ENCODE results near the gene SLC25A13.

Gene SLC25A13

DNA sequence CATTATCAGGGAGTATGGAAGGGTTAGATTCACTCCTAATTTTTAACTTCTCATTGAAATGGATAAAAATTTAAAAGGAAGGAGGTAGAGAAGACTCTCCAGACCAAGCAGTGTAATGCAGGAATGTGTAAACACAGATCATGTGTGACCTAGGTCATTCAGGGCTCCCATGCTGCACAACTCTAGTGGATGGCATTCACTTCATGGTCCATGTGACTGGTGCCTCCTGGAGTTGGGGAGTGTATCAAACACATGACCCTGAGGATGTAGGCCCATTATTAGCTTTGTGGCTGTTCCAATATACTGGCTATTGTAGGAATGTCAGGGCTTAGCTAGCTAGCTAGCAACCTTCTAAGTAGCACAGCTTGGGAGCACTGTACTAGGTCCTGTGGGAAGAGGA is 109.9 kb downstream of the SLC25A13 start:
- no peak for DNase-seq

DNA sequence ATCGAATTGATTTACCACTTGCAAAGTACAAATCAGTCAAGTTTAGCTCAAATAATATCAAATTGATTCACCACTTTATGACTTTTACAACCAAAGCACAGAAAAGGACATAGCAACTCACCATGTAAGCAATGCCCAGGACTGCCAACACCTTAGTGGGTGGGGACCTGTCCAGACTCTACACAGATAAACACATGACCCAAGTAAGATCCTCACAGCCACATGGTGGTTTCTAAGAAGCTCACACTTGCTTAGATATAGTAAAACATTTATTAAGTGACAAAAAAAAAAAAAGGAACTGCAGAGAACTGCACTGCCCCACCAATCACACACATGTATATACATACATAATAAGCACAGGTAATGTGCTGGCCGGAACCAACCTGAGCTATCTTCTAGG is 116.2 kb downstream of the SLC25A13 start:
- DNase-seq: no peak

DNA sequence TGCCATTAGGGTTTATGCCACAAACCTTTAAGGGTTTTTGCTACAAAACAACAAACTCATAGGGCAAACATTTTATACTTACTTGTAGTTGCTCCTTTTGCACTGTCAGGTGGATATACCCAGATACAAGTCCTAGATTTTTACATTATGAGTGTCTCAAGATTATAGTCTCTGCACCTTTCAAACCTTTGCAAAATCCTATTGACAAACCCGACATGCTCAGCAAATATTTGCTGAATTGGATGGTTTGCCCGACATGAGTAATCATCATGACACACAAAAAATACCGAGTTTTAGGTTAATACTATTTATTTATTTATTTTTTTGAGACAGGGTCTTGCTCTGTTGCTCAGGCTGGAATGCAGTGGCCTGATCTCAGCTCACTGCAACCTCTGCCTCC is 117.3 kb downstream of the SLC25A13 start:
- no peak for DNase-seq

DNA sequence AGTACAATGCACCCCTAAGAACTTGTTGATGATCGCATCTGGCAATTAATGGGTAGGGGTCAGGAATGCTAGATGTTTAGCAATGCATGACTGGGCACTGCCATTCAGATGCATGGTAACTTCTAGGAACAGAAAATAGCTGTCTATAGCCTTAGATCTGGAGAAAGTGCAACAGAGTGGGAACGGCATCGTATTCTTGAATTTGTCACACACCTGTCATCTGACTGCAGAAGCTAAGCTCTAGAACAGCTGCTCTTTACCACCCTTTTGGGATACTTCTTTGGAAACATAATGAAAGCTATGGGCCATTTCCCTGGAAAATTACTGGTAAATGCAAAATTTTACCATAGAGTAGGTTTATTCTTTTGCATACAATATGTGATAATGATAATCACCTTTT is 118.1 kb downstream of the SLC25A13 start:
- DNase-seq: no peak

DNA sequence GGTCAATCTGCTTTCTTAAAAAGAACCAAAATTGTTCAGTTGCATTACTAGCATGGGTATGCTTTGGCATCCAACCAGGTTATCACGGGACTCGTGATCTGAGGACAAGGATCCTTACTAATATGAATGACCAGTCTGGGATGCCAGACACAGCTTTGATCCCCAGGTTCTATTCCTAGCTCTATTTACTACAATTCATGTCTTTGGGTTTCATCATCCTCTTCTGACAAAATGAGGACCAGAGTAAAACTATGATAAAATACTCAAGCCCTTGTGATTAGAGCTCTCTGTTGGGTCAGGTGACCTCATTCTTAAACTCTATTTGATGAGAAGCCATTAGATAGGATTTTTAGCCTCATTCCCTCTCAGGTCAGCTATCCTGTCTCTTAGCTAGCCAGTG is 119.8 kb downstream of the SLC25A13 start:
- DNase-seq: no peak

DNA sequence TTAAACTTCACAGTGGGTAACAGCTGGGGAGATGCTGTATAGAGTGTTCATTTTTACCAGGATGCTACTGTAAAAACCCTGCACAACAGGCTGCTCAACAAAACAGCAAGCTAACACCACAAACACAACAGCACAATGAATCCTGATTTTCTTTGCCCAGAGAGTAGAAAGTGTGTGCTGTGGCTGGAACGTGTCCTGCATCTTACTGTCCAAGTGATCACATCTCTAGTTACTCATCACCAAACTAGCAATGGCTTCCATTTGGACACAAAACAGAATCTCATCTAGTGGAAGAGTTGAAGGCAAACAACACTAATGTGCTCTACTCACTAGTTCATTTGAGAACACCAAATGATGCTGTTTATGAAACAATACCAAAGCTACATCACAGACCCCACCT is 121.2 kb downstream of the SLC25A13 start:
- no peak for DNase-seq

DNA sequence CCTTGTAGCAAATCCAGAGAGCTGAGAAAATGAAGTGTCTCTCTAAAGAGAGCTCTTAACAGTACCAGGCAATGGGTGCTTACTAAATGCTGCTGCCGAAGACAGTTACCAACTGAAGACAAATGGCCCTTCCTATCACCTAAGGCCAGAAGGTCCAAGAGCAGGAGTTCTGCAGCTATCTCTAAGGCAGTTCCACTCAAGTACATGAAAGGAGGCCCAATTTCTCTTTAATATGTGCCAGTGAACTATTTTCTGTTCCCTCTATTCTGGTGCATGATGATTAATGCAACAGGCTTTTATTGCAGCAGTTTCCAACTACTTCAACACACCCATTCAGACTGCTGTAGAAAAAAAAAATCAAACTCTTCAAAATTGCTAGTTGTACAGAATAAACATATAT is 122.5 kb downstream of the SLC25A13 start:
- DNase-seq: no peak

DNA sequence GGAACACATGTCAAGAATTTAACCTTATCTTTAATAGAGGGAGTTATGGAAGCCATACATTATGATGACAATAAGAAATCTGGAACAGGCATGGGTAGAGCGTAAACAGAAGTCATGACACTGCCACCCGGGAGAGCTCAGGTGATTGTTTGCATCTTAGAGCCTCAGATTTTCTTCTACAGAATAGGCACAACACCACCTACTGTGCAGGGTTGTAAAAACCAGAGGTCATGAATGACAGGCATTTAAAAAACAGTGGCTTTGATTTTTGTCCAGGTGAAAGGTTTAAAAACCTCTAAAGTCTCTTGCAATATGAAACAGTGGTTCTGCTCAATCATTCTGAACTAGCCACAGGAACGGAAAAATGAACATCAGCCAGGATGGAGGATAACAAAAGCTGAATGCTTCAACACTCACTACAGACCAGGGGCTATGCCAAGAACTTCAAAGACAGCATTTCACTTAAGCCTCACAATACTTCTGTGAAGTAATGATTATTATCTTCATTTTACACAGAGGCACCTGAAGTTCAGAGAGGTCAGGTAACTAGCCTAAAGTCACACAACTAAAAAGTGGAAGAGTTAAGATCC is 123.8 kb downstream of the SLC25A13 start:
- DNase-seq: no peak

DNA sequence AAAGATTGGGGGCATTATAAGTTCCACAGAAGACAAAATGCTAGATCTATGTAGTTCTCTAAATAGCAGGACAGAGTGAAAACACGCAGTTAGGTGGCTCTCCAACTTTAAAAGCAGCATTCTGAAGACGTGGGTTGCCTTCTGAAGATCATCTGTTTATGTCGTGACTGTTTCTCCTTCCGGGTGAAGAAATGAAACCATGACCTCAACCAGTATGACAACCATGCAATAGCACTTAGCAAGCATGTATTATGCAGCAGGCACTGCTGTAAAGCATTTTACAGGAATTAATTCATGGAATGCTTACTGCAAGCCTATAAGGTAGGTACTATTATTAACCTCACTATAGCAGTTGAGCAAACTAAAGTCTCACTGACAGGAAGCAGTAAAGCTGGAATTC is 125.2 kb downstream of the SLC25A13 start:
- no peak for DNase-seq

DNA sequence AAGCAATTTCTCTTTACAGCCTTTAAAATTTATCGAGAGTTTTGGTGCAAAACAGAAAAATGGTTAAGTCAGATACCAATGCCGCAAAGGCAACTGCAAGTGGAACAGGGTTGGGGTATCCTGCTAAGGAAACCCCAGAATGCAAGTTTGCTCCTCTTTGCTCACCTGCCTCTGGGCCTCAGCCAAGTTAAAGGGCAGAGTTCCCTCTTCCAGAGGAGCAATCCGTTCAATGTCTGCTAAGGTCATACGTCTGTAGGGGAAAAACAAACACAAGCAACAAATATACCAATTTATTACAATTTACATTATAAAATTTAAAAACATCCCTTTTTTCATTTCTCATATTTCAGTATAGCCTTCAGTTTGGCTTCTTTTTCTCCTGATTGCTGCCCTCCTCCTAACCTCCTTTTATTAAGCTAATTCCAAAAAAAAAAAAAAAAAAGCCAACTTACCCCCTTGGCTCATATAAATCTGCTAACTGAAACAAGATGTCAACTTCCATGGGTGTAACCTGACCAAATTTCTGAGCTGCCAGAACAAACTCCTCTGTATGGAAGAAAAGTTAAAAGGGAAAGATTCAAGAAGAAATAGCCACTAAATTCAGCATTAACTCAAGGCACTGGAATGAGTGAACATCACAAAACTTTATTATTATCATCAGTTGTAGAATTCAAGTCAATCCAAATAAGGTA is 132.6 kb downstream of the SLC25A13 start:
- DNase-seq: no peak

DNA sequence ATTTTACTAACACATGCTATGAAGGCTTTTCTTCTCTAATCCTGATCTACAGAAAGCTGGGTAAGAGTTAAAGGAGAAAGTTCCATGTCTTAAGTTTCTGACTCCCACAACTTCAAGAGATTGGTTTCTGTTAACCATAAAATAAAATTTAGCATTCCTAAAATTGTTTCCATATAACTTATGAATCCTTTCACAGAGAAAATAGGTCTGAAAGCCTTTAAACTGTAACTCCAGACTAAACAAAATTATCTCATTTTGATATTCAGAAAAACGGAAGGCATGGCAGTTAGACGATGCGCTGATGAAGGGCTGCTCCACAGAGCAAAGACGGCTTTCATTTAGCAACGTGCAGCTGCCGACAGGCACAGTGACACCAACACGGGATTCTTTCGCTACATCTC is 133.3 kb downstream of the SLC25A13 start:
- DNase-seq: peak in 5 of 58 donors; percentile 2 to 12 (median 5)

DNA sequence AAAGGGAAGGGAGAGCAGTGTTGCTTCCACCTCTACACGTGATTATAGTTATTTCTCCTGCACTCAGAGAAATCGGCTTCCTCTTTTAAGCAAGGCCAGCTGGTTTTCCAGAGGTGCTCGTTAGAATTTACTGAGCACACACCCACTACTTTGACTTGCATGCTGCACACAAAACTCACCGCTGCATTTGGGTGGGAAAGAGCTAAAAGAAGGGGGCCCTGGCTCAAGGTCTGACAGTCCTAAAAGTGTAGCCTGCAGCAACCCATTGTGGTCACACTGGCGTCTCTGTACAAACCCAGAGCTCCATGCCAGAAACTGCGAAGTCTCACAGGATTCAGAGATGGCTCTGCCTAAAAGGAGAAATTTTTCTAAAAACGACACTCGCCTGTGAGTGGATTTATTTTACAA is 133.7 kb downstream of the SLC25A13 start:
- peak in 7 of 58 donors; percentile 4 to 8 (median 6) for DNase-seq

DNA sequence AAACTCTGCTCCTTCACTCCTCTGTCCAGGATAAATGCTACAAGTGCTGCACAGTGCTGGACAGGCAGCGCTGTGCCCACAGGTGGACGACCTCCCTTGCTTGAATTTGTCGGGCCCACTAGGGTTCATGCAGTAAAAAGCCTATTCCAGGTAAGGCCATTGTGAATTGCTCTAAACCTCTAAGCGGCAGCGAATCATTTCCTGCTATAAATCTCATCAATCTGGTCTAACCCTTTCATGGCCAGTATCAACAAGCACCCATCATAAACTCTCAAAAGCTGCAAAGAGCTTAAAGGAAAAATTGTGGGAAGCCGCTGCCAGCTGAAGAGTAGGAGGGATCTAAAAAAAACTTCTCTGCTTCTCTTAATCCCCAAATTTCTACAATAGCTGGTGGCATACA is 134.2 kb downstream of the SLC25A13 start:
- DNase-seq: no peak

DNA sequence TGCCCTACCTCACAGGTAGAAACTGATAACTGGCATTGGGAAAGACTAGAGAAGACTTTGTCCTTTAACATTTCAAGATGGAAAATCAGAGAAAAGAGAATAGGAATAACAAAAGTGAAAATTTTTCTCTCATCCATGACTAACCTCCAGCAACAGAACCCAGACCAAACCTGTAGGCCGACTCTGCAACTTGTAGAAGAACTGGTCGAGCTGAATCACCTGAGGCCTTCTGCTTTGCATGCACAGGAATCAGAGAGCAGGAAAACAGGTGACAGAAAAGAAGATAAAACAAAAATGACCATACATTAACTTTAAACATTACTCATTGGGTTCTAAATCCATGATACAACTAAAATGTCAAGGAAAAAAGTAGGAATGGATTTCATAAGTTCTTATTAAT is 137.1 kb downstream of the SLC25A13 start:
- DNase-seq: no peak

DNA sequence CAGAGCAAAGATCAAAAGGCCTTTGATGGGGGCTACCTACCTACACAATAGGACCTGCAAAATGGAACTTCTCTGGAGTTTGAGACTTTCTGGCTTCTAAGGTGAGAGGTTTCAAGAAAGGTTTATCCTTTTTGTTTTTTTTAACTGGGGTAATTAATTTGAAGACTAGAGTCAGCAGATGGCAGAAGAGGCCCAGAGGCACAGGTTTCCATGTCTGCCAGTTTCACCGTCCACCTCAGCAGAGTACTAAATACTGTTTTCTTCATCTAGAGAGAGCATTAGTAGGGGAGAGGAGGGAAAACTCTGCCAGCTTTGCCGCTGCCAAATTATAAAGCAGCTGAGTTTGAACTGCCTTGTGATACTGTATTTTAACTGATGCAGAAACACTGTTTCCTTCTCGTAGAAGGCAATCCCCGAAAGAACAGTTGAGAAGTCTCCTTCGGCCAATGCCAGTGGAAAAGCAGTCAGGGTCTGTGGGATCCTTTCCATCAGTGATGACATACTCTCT is 138.7 kb downstream of the SLC25A13 start:
- no peak for DNase-seq

DNA sequence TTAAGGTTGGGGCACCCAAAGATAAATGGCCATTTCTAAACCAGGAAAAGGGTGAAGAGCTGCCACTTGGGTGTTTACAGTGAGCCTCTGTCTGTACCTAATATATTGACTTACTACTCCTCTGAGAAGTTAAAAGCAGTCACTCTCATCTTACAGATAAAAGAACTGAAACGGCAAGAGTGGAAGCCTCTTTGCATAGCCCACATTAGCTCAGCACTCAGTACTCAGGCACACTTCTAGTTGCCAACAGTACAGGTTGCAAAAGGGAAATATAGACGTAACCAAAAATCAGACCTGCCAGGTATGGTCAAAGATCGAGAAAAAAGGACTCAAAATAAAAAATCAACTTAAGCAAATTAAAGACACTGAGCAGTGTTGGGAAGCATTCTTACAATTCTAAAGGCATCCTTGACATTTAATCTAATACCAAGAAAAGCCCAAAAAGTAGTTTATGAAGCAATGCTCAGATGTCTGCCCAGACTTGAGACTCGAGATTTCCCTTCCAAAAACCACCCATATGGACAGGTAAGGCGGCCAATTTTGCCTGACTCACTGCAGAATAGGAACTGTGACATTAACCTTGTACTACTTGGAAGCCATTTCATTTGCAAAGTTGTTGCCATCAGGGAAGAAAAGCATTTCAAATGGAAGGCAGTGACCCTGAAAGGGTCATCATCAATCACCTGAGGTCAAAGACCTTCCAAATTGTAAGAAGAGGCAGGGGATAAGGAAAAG is 139.3 kb downstream of the SLC25A13 start:
- no peak for DNase-seq

DNA sequence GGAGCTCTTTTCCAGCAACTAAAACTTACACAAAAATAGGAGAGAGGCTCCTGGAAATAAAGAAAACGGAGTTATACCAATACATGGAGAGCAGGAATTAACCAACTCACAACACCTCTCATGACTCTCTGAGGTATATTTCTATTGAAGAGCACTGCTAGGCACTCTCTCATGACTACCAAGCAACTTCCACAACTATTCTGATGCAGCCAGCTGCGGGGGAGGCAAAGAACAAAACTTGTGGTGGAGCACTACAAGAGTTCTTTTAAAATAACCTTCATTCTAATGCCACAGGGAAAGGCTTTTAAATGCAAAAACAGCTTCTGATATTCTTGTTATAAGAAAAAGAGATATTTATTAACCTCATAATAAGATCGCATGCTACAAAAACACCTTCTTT is 140.7 kb downstream of the SLC25A13 start:
- DNase-seq: no peak

DNA sequence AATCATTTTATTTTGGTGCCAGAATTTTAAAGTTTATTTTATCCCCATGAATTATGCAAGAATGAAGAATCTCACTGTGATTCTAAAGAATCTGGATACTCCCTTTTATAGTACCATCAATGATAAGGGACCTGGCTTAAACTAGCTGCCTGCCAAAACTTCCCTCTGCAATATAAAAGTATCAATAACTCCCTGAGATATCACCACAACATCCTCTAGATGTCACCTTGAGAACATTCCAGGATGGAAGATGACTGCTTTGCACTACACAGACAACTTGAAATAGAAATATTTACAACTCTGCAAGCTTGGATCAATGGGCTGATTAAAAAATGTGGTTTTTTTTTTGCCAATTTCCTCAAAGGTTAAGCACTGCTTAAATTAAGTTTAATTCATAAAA is 142.1 kb downstream of the SLC25A13 start:
- no peak for DNase-seq

DNA sequence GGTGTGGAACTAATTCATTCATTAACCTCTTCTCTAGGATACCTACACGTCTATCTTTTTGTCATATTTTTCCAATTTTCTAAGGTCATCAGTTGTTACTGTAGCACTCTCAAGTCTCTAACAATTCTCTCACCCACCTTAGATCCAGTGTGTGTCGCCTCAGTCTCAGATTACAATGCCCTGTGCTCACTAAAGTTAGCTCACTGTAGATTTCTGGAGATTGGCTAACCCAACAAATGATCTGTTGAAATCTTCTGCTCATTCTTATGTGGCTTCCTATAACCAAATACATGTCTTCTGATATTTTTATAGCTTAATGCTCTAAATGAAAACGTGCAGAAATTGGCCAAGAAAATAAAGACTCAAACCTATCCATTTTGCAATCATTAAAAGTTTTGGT is 142.6 kb downstream of the SLC25A13 start:
- DNase-seq: no peak

DNA sequence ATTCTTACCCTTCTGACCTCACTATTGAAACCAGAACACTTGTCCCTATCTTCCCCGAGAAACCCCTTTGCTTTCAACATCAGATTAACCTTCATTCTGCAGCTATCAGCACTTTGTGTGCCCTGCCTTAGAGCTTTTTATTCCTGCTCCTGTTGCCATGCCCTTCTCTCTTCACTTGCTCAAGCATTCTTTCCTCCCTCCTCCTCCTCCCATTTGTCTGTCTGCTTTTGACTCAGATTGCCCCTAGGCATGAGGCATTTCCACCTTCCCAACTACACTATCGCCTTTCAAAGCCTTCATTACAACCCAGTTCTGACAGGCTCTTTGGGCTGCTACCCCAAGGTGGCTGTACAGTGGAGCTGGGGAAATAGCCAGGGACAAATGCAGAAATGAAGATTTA is 143.3 kb downstream of the SLC25A13 start:
- no peak for DNase-seq

DNA sequence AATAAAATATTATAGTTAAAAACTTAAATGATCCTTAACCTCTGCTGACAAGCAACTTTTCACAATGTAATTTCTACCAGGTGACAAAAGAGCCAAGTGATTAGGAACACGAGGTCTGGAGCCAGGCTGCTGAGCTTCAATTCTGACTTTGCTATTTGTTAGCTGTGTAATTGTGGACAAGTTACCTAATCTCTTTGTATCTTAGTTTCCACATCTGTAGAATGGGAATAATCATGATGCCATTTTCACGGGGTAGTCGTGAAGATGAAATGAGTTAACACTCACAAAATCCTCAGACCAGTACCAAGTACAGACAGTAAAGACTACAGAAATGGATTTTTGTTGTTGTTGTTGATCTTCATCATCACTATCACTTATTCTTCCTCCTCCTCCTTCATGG is 144.5 kb downstream of the SLC25A13 start:
- DNase-seq: no peak

DNA sequence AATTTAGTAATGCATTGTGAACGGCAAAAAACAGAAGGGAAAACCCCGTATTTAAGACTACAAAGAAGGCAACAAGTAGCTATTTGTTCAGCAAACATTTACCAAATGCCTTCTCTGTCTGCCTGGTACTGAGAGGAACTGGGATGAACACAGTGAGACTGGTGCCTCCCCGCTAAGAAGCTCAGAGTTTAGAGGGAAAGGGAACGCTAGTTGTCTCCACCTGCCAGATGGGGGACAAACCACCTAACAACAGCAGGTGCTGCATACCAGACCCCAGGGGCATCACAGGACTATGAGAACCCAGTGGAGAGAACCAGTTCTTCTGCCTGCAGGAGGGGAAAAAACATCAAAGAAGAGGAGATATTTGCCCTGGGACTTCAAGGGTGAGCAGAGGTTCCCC is 147.1 kb downstream of the SLC25A13 start:
- peak in 1 of 58 donors; percentile 8 for DNase-seq

DNA sequence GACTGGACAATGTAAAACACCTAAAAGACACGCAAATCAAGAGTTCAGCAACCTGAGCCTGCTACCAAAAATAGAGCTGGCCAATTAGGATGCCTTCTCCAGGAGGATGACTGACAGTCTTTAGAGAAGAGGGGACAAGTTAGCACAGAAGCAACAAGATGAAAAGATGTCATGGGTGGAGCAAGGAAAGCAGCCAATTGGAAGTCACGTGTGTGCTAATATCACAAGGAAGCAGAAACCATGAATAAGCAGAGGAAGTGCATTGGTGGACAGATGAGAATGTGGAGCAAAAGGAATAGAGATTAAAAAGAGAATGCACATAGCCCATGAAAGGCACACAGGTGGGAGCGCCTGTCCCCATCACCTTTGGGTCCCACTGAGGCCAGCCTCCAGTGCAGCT is 148.1 kb downstream of the SLC25A13 start:
- DNase-seq: peak in 11 of 58 donors; percentile 3 to 55 (median 26)

Data from anterior cingulate cortex (tissue), 58 donors.